Upper lobe of left lung (tissue), 6 donors: ENCODE measurements around the gene SPRR3. TPM values are rescaled to one million over a fixed set of nuclear protein-coding genes. Genes with fewer than 3 reads are reported as not detected.

Experiments used
- ATAC-seq, 2 donors: fragments of 200-7000 bp; cut with Tn5 transposase; one replicate each; pipeline ENCODE4 v1.9.1; 2022; ENCODE audit warnings: mild to moderate bottlenecking in 2 of 2, moderate library complexity in 2 of 2; ENCODE audit not compliant: low FRiP score in 2 of 2
- DNase-seq, 2 donors: peaks; one replicate each; pipeline ENCODE4 v3.0.0-alpha.2; 2019 to 2020
- H3K27ac ChIP-seq, 4 donors: fragments of 200-600 bp; sonication (generic); one replicate each; pipeline ENCODE4 v1.5.1; 2016 to 2019
- H3K27me3 ChIP-seq, 4 donors: fragments of 200-600 bp; sonication (generic); one replicate each; pipeline ENCODE4 v1.5.1; 2017 to 2019
- H3K36me3 ChIP-seq, 4 donors: fragments of 200-600 bp; sonication (generic); one replicate each; pipeline ENCODE4 v1.5.1; 2016 to 2019
- H3K4me1 ChIP-seq, 4 donors: fragments of 200-600 bp; sonication (generic); one replicate each; pipeline ENCODE4 v1.5.1; 2018 to 2019
- H3K4me3 ChIP-seq, 4 donors: fragments of 200-600 bp; sonication (generic); one replicate each; pipeline ENCODE4 v1.5.1; 2017 to 2019; ENCODE audit warnings: mild to moderate bottlenecking in 2 of 4, moderate library complexity in 1 of 4
- H3K9me3 ChIP-seq, 4 donors: fragments of 200-600 bp; sonication (generic); one replicate each; pipeline ENCODE4 v1.5.1; 2018 to 2019
- EP300 ChIP-seq, 4 donors: sonication (generic); formaldehyde crosslinking; IDR thresholded peaks; one replicate each; pipeline ENCODE4 v1.5.1; 2017; ENCODE audit warnings: antibody characterized with exemption in 4 of 4, control low read depth in 2 of 4
- POLR2A ChIP-seq, 4 donors: fragments of 450-650 bp; IDR thresholded peaks; one replicate each; pipeline ENCODE4 v1.5.1; 2016 to 2017; ENCODE audit warnings: antibody characterized with exemption in 4 of 4, mild to moderate bottlenecking in 2 of 4
- POLR2AphosphoS5 ChIP-seq, 2 donors: sonication (generic); formaldehyde crosslinking; IDR thresholded peaks; one replicate each; pipeline ENCODE4 v1.5.1; 2017; ENCODE audit warnings: antibody characterized with exemption in 2 of 2
- WGBS, 2 donors: methylation state at CpG; one replicate each; pipeline ENCODE4 v1.1.5; 2017 to 2018; 5-methylcytosine and 5-hydroxymethylcytosine counted together
- total RNA-seq, 6 donors: library from RNA; depleted of rRNA in 4 of 6; stranded (reverse); fragments of >200 nt in 4 of 6; gene quantifications; one replicate each; pipeline versions ENCODE4 v1.1.0 to v1.2.1, GENCODE V29; 2016 to 2021
- TF ChIP-seq, protein P1 (sequence below), 6 experiments: fragments of 450-650 bp in 4 of 6; fragments of 200-600 bp in 2 of 6; sonication (generic) in 2 of 6; IDR thresholded peaks; one replicate each; pipeline ENCODE4 v1.5.1; 2016 to 2019; ENCODE audit warnings: antibody characterized with exemption in 6 of 6
- donor health status: DM: no; HTN: no; CAD: no; lungs with moderate emphysema.
- donor health status: DM: no; HTN: yes; CAD: no; lungs with severe emphysema.

The SPRR3 gene
- total RNA-seq, 6 donors from 2014 or later: not detected

DNA sequence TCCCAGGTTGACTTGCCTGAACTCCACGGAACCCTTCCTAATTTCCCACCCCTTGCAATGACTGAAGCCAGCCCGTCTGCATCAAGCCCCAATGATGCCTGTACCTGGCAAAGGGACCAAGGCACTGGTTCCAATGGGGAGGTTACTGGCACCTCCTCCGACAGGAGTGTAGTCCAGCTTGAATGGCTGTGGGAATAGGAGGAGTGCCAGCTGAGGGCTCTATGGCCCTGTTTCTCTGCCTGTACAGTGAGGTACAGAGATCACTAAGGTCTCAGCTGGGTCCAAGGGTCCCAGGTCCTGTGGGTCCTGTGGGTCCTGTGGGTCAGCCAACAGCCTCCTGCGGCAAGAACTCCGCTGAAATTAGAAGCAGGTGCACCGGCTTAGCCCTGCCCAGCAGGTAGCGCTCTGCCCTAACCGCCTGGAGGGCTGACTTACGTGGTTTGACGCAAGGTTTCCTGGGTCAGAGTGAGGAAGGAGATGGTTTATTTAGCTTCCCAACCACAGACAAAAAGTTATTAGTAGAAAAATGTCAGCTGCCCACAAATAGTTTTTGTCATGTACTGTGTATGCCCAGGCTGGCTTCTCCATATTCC, 41.0 kb upstream of the SPRR3 start:
- Histone ChIP-seq H3K27ac (no peak overlapping the region), H3K27me3 (no peaks in the 10 kb centered on the region), H3K4me1 (no peaks in the 10 kb centered on the region), H3K9me3 (no peaks in the 10 kb centered on the region), H3K4me3 (no peak overlapping the region), H3K36me3 (no peaks in the 10 kb centered on the region)
- ATAC-seq (no peak), DNase-seq (no peak)
- 64 to 70% methylated on average over 8 to 10 of the region's 10 CpGs for WGBS, 2 donors
- TF ChIP-seq, protein P1, sequence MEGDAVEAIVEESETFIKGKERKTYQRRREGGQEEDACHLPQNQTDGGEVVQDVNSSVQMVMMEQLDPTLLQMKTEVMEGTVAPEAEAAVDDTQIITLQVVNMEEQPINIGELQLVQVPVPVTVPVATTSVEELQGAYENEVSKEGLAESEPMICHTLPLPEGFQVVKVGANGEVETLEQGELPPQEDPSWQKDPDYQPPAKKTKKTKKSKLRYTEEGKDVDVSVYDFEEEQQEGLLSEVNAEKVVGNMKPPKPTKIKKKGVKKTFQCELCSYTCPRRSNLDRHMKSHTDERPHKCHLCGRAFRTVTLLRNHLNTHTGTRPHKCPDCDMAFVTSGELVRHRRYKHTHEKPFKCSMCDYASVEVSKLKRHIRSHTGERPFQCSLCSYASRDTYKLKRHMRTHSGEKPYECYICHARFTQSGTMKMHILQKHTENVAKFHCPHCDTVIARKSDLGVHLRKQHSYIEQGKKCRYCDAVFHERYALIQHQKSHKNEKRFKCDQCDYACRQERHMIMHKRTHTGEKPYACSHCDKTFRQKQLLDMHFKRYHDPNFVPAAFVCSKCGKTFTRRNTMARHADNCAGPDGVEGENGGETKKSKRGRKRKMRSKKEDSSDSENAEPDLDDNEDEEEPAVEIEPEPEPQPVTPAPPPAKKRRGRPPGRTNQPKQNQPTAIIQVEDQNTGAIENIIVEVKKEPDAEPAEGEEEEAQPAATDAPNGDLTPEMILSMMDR (IDR thresholded peaks at IDR 0.05): no peak
- TF ChIP-seq EP300 (IDR thresholded peaks at IDR 0.05): no peak
- no peak for TF ChIP-seq POLR2A (IDR thresholded peaks at IDR 0.05)
- no peak for TF ChIP-seq POLR2AphosphoS5 (IDR thresholded peaks at IDR 0.05)

DNA sequence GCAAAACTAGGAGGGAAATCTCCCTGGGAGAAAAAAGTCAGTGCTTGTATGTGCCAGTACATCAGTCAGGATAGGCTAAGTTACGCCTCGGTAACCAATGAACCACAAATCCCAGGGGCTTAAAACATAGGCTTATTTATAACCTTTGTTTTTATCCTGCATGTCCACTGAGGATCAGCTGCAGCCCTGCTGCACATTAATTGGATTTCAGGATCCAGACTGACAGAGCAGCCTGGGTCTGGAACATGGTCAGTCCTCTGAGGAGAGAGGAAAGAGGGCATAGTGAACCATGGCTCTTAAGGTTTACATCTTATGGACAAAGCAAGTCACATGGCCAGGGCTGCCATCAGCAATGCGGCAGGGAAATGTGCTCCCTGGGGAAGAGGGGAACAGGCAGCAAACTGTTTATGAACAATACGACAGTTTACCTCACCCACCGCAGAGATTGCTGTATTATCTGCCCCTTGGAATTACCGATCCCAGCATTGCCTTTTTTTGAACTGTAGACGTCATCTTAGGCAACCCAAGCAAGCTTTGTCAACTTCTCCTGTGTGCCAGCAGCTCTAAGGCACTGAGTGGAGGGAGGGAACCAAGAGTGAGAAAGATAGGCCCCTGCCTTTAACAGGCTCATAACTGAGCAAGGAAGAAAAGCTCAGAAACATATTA, 40.2 kb upstream of the SPRR3 start:
- Histone ChIP-seq H3K4me1 (no peaks in the 10 kb centered on the region), H3K4me3 (no peak overlapping the region), H3K9me3 (no peaks in the 10 kb centered on the region), H3K27ac (no peak overlapping the region), H3K27me3 (no peaks in the 10 kb centered on the region), H3K36me3 (no peaks in the 10 kb centered on the region)
- 74 to 81% methylated on average over 7 of the region's 7 CpGs for WGBS, 2 donors
- DNase-seq: no peak
- ATAC-seq: no peak
- TF ChIP-seq EP300 (IDR thresholded peaks at IDR 0.05) (no peak), POLR2AphosphoS5 (IDR thresholded peaks at IDR 0.05) (no peak), POLR2A (IDR thresholded peaks at IDR 0.05) (no peak)
- TF ChIP-seq, protein P1 (IDR thresholded peaks at IDR 0.05): no peak

DNA sequence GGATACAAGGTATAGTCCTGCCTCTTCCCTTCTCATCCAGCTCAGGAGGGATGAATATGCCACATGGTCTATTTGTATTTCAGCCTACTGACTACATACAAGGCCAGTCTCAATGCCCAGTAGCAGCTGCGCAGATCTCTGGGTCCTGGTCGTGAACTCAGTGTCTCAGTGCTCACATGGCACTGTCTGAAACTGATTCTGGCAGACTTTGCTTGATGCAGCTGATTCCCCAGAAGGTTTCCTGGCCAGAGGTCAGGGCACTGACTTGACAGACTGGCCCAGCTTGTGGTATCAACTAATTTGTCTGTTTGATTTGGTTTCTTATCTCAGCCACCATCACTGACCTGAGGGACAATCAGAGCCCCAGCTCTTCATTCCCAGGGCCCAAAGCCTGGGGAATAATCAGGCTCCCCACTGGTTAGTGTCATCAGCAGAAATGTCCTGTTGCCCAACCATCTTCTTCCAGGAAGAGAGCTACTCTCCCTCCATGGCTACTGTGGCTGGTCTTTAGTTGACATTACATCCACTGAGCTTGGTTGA, 38.6 kb upstream of the SPRR3 start:
- H3K27me3 ChIP-seq: no peaks in the 10 kb centered on the region
- 64 to 80% methylated on average over 2 of the region's 2 CpGs for WGBS, 2 donors
- H3K36me3 ChIP-seq: no peaks in the 10 kb centered on the region
- no peak overlapping the region for H3K4me3 ChIP-seq
- ATAC-seq (no peak), DNase-seq (no peak)
- H3K27ac ChIP-seq: no peak overlapping the region
- no peaks in the 10 kb centered on the region for H3K4me1 ChIP-seq
- TF ChIP-seq EP300 (IDR thresholded peaks at IDR 0.05) (no peak), POLR2AphosphoS5 (IDR thresholded peaks at IDR 0.05) (no peak), POLR2A (IDR thresholded peaks at IDR 0.05) (no peak)
- TF ChIP-seq, protein P1 (IDR thresholded peaks at IDR 0.05): no peak
- H3K9me3 ChIP-seq: no peaks in the 10 kb centered on the region

DNA sequence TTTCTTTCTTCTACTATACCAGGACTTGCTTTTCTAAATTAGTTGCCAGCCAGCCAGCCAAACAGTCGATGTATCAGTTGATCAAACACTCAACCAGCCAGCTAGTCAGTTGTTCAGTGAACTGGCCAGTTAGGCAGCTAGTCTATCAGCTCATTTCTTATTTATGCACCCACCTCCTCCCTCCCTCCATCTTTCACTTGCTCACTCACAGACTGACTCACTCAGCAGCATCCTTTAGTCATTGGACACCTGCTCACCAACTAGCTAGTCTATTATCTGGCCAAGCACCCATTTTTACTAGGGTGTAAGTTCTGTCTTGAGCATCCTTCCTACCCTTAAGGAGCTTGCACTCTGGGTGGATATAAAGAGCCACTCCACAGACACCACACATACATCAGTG, 37.0 kb upstream of the SPRR3 start:
- DNase-seq (no peak), ATAC-seq (no peak)
- no peak for TF ChIP-seq EP300 (IDR thresholded peaks at IDR 0.05)
- TF ChIP-seq, protein P1 (IDR thresholded peaks at IDR 0.05): no peak
- TF ChIP-seq POLR2AphosphoS5 (IDR thresholded peaks at IDR 0.05): no peak
- no peak for TF ChIP-seq POLR2A (IDR thresholded peaks at IDR 0.05)
- no peaks in the 10 kb centered on the region for H3K4me1 ChIP-seq
- H3K9me3 ChIP-seq: no peaks in the 10 kb centered on the region
- no peaks in the 10 kb centered on the region for H3K36me3 ChIP-seq
- no peaks in the 10 kb centered on the region for H3K27me3 ChIP-seq
- no peak overlapping the region for H3K27ac ChIP-seq
- no peak overlapping the region for H3K4me3 ChIP-seq
- 55 to 77% methylated on average over 1 of the region's 1 CpG for WGBS, 2 donors
